OCI-LY1 (cell line): ENCODE measurements around the gene CAMK4.

ENCODE experiments used
- H2AFZ ChIP-seq: fragments of 200-600 bp; sonication (generic), shearing (Covaris generic); 2 replicates; pipeline ENCODE4 v1.6.0; 2014; ENCODE audit warnings: antibody characterized with exemption, mild to moderate bottlenecking, low read length
- H3F3A ChIP-seq: fragments of 200-600 bp; sonication (generic), shearing (Covaris generic); 2 replicates; pipeline ENCODE4 v1.6.0; 2014; ENCODE audit warnings: mild to moderate bottlenecking, antibody characterized with exemption, low read length, moderate library complexity; ENCODE audit not compliant: insufficient read depth
- H3K27ac ChIP-seq: fragments of 200-600 bp; sonication (generic); 2 replicates; pipeline ENCODE4 v1.5.1; 2014; ENCODE audit warnings: low read length, mixed run types, mild to moderate bottlenecking, low read depth; ENCODE audit not compliant: poor library complexity, severe bottlenecking
- H3K27me3 ChIP-seq: fragments of 200-600 bp; sonication (generic); 2 replicates; pipeline ENCODE4 v1.6.0; 2014; ENCODE audit warnings: antibody characterized with exemption, mild to moderate bottlenecking, low read length, moderate library complexity; ENCODE audit not compliant: insufficient read depth
- H3K36me3 ChIP-seq: fragments of 200-600 bp; sonication (generic); 2 replicates; pipeline ENCODE4 v1.6.1; 2014; ENCODE audit warnings: mild to moderate bottlenecking, antibody characterized with exemption, low read length, moderate library complexity, mixed read lengths; ENCODE audit not compliant: insufficient read depth
- H3K4me1 ChIP-seq: fragments of 200-600 bp; sonication (generic); 2 replicates; pipeline ENCODE4 v1.5.1; 2014; ENCODE audit warnings: mild to moderate bottlenecking, low read length, moderate library complexity; ENCODE audit not compliant: insufficient read depth, severe bottlenecking
- H3K4me2 ChIP-seq: fragments of 200-600 bp; sonication (generic), shearing (Covaris generic); 2 replicates; pipeline ENCODE4 v1.6.1; 2014; ENCODE audit warnings: low read length
- H3K4me3 ChIP-seq: fragments of 200-600 bp; sonication (generic); 2 replicates; pipeline ENCODE4 v1.5.1; 2014; ENCODE audit warnings: low read length, low read depth, mild to moderate bottlenecking, mixed read lengths; ENCODE audit not compliant: poor library complexity, severe bottlenecking
- H3K79me2 ChIP-seq: fragments of 200-600 bp; shearing (Covaris generic); 2 replicates; pipeline ENCODE4 v1.6.1; 2016; ENCODE audit warnings: mixed run types, low read length, mixed read lengths; ENCODE audit not compliant: insufficient read depth
- H3K9ac ChIP-seq: fragments of 200-600 bp; sonication (generic), shearing (Covaris generic); 2 replicates; pipeline ENCODE4 v1.6.1; 2014; ENCODE audit warnings: mild to moderate bottlenecking, low read length, mixed read lengths
- H3K9me2 ChIP-seq: fragments of 200-600 bp; sonication (generic), shearing (Covaris generic); 2 replicates; pipeline ENCODE4 v1.6.1; 2014; ENCODE audit warnings: low read depth, mild to moderate bottlenecking, low read length, mixed read lengths
- H3K9me3 ChIP-seq: fragments of 200-600 bp; shearing (Covaris generic); 2 replicates; pipeline ENCODE4 v1.6.1; 2014; ENCODE audit warnings: low read length, mixed read lengths
- H4K20me1 ChIP-seq: fragments of 200-600 bp; sonication (generic), shearing (Covaris generic); 2 replicates; pipeline ENCODE4 v1.6.0; 2016; ENCODE audit warnings: mild to moderate bottlenecking, low read length; ENCODE audit not compliant: insufficient read depth
- CTCF ChIP-seq: fragments of 200-600 bp; sonication (generic), shearing (Covaris generic); IDR thresholded peaks from 2 replicates; pipeline ENCODE4 v1.5.1; 2017; ENCODE audit warnings: mild to moderate bottlenecking, antibody characterized with exemption, low read length, moderate library complexity, mixed read lengths
- EZH2 ChIP-seq: fragments of 200-600 bp; sonication (generic), shearing (Covaris generic); IDR thresholded peaks from 2 replicates; pipeline ENCODE4 v1.8.0; 2017; ENCODE audit warnings: borderline replicate concordance, mixed run types, mild to moderate bottlenecking, antibody characterized with exemption, low read length, moderate library complexity, mixed read lengths

CAMK4 gene

GRCh38 chr5:111223787-111224560 lies at the start of gene CAMK4:
CAMK4 (plus strand) TSS chr5:111224384; CDS start chr5:111224484, 100 bp downstream.
- 0 out of 2 replicates have a peak, but pooled peaks cover 5% of the 10 kb centered on the region for H3F3A ChIP-seq
- no peaks in the 10 kb centered on the region for H3K9me3 ChIP-seq
- peaks cover 12% of the 10 kb centered on the region; the same call in 1 of the 2 replicates for H3K36me3 ChIP-seq
- peak within 1 kb of the TSS; percentile 98 for H3K27ac ChIP-seq
- H2AFZ ChIP-seq, result peak within 1 kb of the TSS; percentile 61; the same call in 1 of the 2 replicates
- H3K4me2 ChIP-seq, result peak within 1 kb of the TSS; percentile 93
- peak within 1 kb of the TSS; percentile 90 for H3K4me3 ChIP-seq
- no peaks in the 10 kb centered on the region for H4K20me1 ChIP-seq
- peaks cover 37% of the 10 kb centered on the region for H3K4me1 ChIP-seq
- no peak for TF ChIP-seq EZH2
- peak; percentile 40 for TF ChIP-seq CTCF
- peak within 1 kb of the TSS; percentile 92 for H3K9ac ChIP-seq
- H3K27me3 ChIP-seq, result no peaks in the 10 kb centered on the region
- no peaks in the 10 kb centered on the region for H3K9me2 ChIP-seq
- H3K79me2 ChIP-seq, result peaks cover 44% of the 10 kb centered on the region

GRCh38 chr5:111183064-111183463 lies 41.1 kb upstream of the CAMK4 start:
- Histone ChIP-seq H3K36me3 (no peaks in the 10 kb centered on the region), H3K27me3 (no peaks in the 10 kb centered on the region), H3K4me3 (no peak overlapping the region), H3K9me3 (no peaks in the 10 kb centered on the region), H3F3A (no peaks in the 10 kb centered on the region), H3K9me2 (no peaks in the 10 kb centered on the region), H4K20me1 (no peaks in the 10 kb centered on the region), H3K79me2 (no peaks in the 10 kb centered on the region), H3K9ac (no peak overlapping the region), H2AFZ (no peak overlapping the region), H3K27ac (no peak overlapping the region), H3K4me1 (no peaks in the 10 kb centered on the region), H3K4me2 (no peak overlapping the region)
- no peak for TF ChIP-seq CTCF
- no peak for TF ChIP-seq EZH2

GRCh38 chr5:111187079-111187478 lies 37.1 kb upstream of the CAMK4 start:
- H3K27ac ChIP-seq, result no peak overlapping the region
- H3F3A ChIP-seq, result no peaks in the 10 kb centered on the region
- no peak overlapping the region for H3K9ac ChIP-seq
- H2AFZ ChIP-seq, result no peak overlapping the region
- no peaks in the 10 kb centered on the region for H3K36me3 ChIP-seq
- no peaks in the 10 kb centered on the region for H3K9me2 ChIP-seq
- TF ChIP-seq EZH2, result no peak
- no peak; the same call in 1 of the 2 replicates for TF ChIP-seq CTCF
- H3K4me2 ChIP-seq, result no peak overlapping the region
- H3K4me1 ChIP-seq, result no peaks in the 10 kb centered on the region
- H3K79me2 ChIP-seq, result no peaks in the 10 kb centered on the region
- H3K4me3 ChIP-seq, result no peak overlapping the region
- no peaks in the 10 kb centered on the region for H3K27me3 ChIP-seq
- no peaks in the 10 kb centered on the region; the same call in 1 of the 2 replicates for H3K9me3 ChIP-seq
- no peaks in the 10 kb centered on the region for H4K20me1 ChIP-seq
